Ovary (tissue), 3 donors: Measurements from ENCODE around the gene ADPGK.

Source experiments
- POLR2A ChIP-seq: fragments of 450-650 bp; IDR thresholded peaks from one replicate; pipeline ENCODE4 v1.6.1; 2017; ENCODE audit warnings: antibody characterized with exemption, mild to moderate bottlenecking, moderate library complexity
- TF ChIP-seq, protein P1 (sequence below), 3 donors: fragments of 450-650 bp in 2 of 3; fragments of 200-600 bp in 1 of 3; IDR thresholded peaks; one replicate each; pipeline versions ENCODE4 v1.5.1 to v1.8.0; 2016 to 2022; ENCODE audit warnings: antibody characterized with exemption in 3 of 3, mild to moderate bottlenecking in 1 of 3
- donor health status: DM: no; HTN: no; CAD: no.

- TF ChIP-seq, protein P1, sequence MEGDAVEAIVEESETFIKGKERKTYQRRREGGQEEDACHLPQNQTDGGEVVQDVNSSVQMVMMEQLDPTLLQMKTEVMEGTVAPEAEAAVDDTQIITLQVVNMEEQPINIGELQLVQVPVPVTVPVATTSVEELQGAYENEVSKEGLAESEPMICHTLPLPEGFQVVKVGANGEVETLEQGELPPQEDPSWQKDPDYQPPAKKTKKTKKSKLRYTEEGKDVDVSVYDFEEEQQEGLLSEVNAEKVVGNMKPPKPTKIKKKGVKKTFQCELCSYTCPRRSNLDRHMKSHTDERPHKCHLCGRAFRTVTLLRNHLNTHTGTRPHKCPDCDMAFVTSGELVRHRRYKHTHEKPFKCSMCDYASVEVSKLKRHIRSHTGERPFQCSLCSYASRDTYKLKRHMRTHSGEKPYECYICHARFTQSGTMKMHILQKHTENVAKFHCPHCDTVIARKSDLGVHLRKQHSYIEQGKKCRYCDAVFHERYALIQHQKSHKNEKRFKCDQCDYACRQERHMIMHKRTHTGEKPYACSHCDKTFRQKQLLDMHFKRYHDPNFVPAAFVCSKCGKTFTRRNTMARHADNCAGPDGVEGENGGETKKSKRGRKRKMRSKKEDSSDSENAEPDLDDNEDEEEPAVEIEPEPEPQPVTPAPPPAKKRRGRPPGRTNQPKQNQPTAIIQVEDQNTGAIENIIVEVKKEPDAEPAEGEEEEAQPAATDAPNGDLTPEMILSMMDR (IDR thresholded peaks at IDR 0.05) = no peak
- TF ChIP-seq POLR2A = no peak
These were observed 3.3 kb upstream of the ADPGK start for GRCh38 chr15:72786676-72787345.
